HG02840 (cell line): Measurements from ENCODE around the gene PTPRN2.
"Not testable (repeated sequence)": the region's sequence is repeated elsewhere in the genome, so short reads cannot be mapped to it uniquely, and the experiment has no call there.

Source experiments
- ATAC-seq: cut with Tn5 transposase; IDR thresholded peaks from one replicate; pipeline ENCODE4 v1.9.1; 2021; ENCODE audit warnings: mild to moderate bottlenecking, moderate library complexity, moderate number of reproducible peaks; ENCODE audit not compliant: unreplicated experiment, low FRiP score

Gene PTPRN2

GRCh38 chr7:158396301-158396905, 191.2 kb downstream of the PTPRN2 start:
- no peak for ATAC-seq

GRCh38 chr7:158395780-158396278, 191.8 kb downstream of the PTPRN2 start:
- no peak for ATAC-seq

GRCh38 chr7:158395349-158395748, 192.3 kb downstream of the PTPRN2 start:
- ATAC-seq, result no peak

GRCh38 chr7:158394936-158395335, 192.7 kb downstream of the PTPRN2 start:
- ATAC-seq, result no peak

- no peak for ATAC-seq
These were observed 193.5 kb downstream of the PTPRN2 start for GRCh38 chr7:158393926-158394625.

- no peak for ATAC-seq
These were observed 195.4 kb downstream of the PTPRN2 start for GRCh38 chr7:158392251-158392650.

GRCh38 chr7:158391541-158391940, 196.1 kb downstream of the PTPRN2 start:
- ATAC-seq, result no peak

GRCh38 chr7:158391141-158391540, 196.5 kb downstream of the PTPRN2 start:
- ATAC-seq, result no peak

- no peak for ATAC-seq
These were observed 197.2 kb downstream of the PTPRN2 start for GRCh38 chr7:158390460-158390859.

GRCh38 chr7:158389514-158390425, 197.9 kb downstream of the PTPRN2 start:
- no peak for ATAC-seq

- no peak for ATAC-seq
These were observed 198.7 kb downstream of the PTPRN2 start for GRCh38 chr7:158388928-158389327.

- no peak for ATAC-seq
These were observed 199.6 kb downstream of the PTPRN2 start for GRCh38 chr7:158388072-158388471.

- no peak for ATAC-seq
These were observed 200.1 kb downstream of the PTPRN2 start for GRCh38 chr7:158387546-158387891.

- ATAC-seq, result no peak
These were observed 200.6 kb downstream of the PTPRN2 start for GRCh38 chr7:158386866-158387545.

GRCh38 chr7:158386355-158386618, 201.3 kb downstream of the PTPRN2 start:
- ATAC-seq, result no peak

- not testable (repeated sequence) for ATAC-seq
These were observed 201.9 kb downstream of the PTPRN2 start for GRCh38 chr7:158385496-158386354.

- no peak for ATAC-seq
These were observed 202.9 kb downstream of the PTPRN2 start for GRCh38 chr7:158384746-158385145.

- no peak for ATAC-seq
These were observed 204.0 kb downstream of the PTPRN2 start for GRCh38 chr7:158383665-158384064.

GRCh38 chr7:158382363-158383254, 205.0 kb downstream of the PTPRN2 start:
- ATAC-seq, result no peak
